ENCODE measurements around the gene TBC1D16. TPM values are rescaled to one million over a fixed set of nuclear protein-coding genes. Genes with fewer than 3 reads are reported as not detected.

The TBC1D16 gene
- total RNA-seq, 1 donor from 2014 or later: 197 TPM

DNA sequence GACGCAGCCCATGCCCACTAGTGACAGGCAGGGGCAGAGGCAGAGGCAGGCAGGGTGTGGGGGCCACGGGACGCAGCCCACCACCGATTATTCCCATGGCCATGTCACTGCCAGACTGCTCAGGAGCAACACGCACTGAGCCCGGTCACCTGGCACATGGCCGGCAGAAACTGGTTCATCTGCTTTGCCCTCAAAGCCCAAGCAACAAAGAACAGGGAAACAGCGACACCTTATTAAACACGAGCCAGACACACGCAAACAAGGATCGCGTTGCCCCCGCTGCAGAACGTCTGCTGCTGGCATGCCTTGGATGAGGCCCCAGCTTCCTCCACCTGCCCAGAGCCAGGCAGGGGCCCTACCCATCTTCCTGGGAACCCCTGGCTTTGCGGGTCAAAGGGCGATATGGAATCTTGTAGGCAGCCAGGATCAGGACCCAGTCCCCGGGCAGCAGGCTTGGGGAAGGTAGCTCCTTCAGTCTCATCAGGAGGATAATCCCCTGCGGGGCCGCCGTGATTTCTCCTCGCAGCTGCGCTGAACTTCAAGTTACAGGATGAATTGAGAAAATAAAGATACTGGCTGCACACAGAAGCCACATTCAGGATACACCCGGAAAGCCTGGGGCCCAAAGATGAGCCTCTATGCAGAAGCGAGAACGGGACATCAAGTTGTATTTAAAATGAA, 4.8 kb downstream of the TBC1D16 start:
- H3K27ac Mint-ChIP-seq (ENCODE audit: unreplicated experiment): peak overlapping the region; percentile 92
- H3K4me3 Mint-ChIP-seq (ENCODE audit: unreplicated experiment): peak overlapping the region; percentile 96
- H3K9me3 Mint-ChIP-seq (ENCODE audit: unreplicated experiment): peaks cover 23% of the 10 kb centered on the region
- no peak for TF ChIP-seq CTCF (IDR thresholded peaks at IDR 0.05; ENCODE audit: partially characterized antibody, unreplicated experiment)
- H3K36me3 Mint-ChIP-seq (ENCODE audit: unreplicated experiment): no peaks in the 10 kb centered on the region
- no peak for DNase-seq
- peaks cover 67% of the 10 kb centered on the region for H3K4me1 Mint-ChIP-seq (ENCODE audit: low read depth, unreplicated experiment)
- peaks cover 26% of the 10 kb centered on the region for H3K27me3 Mint-ChIP-seq (ENCODE audit: unreplicated experiment)

DNA sequence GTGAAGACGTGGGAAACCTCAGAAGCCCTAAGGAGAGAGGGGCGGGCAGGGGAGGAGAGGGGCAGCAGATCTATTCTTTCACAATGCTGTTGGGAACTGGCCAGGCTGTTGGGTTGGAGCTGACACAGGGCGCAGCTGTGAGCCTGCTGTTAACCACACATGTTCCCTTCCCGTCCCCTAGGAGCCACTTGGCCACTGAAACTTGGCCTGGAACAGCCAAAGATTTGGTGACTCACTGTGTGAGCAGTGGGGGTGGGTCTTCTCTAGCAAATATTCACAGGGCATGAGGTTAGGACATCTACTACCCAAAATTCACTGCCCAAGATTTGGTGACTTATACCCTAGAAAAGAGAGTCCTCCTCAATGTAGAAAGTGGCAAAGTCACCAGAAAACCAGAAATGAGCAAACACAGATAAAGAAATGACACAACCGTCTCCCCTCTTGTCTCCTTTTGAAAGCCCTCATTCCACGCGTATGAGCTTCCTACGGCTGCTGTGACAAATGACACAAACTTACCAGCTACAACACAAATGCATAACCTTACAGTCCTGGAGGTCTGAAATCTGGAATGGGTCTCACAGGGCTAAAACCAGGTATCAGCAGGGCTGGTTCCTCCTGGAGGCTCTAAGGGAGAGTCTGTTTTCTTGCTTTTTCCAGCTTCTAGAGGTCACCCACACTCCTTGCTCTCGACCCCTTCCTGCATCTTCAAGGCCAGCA, 6.3 kb downstream of the TBC1D16 start:
- peaks cover 17% of the 10 kb centered on the region for H3K9me3 Mint-ChIP-seq (ENCODE audit: unreplicated experiment)
- peak overlapping the region; percentile 78 for H3K4me3 Mint-ChIP-seq (ENCODE audit: unreplicated experiment)
- TF ChIP-seq CTCF (IDR thresholded peaks at IDR 0.05; ENCODE audit: partially characterized antibody, unreplicated experiment): no peak
- H3K36me3 Mint-ChIP-seq (ENCODE audit: unreplicated experiment): no peaks in the 10 kb centered on the region
- DNase-seq: peak; percentile 78
- H3K27ac Mint-ChIP-seq (ENCODE audit: unreplicated experiment): peak overlapping the region; percentile 98
- H3K4me1 Mint-ChIP-seq (ENCODE audit: low read depth, unreplicated experiment): peaks cover 67% of the 10 kb centered on the region
- peaks cover 21% of the 10 kb centered on the region for H3K27me3 Mint-ChIP-seq (ENCODE audit: unreplicated experiment)

- Mint-ChIP-seq H3K27ac (ENCODE audit: unreplicated experiment) (peak overlapping the region; percentile 98), H3K4me3 (ENCODE audit: unreplicated experiment) (peak overlapping the region; percentile 78), H3K27me3 (ENCODE audit: unreplicated experiment) (peaks cover 25% of the 10 kb centered on the region), H3K4me1 (ENCODE audit: low read depth, unreplicated experiment) (peaks cover 62% of the 10 kb centered on the region), H3K36me3 (ENCODE audit: unreplicated experiment) (no peaks in the 10 kb centered on the region), H3K9me3 (ENCODE audit: unreplicated experiment) (peaks cover 20% of the 10 kb centered on the region)
- no peak for TF ChIP-seq CTCF (IDR thresholded peaks at IDR 0.05; ENCODE audit: partially characterized antibody, unreplicated experiment)
- DNase-seq: no peak
Measured at GRCh38 chr17:80028030-80028429, 7.6 kb downstream of the TBC1D16 start.

- DNase-seq: no peak
- H3K4me1 Mint-ChIP-seq (ENCODE audit: low read depth, unreplicated experiment): peaks cover 55% of the 10 kb centered on the region
- H3K27me3 Mint-ChIP-seq (ENCODE audit: unreplicated experiment): peaks cover 25% of the 10 kb centered on the region
- TF ChIP-seq CTCF (IDR thresholded peaks at IDR 0.05; ENCODE audit: partially characterized antibody, unreplicated experiment): no peak
- H3K27ac Mint-ChIP-seq (ENCODE audit: unreplicated experiment): peak overlapping the region; percentile 94
- no peaks in the 10 kb centered on the region for H3K36me3 Mint-ChIP-seq (ENCODE audit: unreplicated experiment)
- peak overlapping the region; percentile 27 for H3K4me3 Mint-ChIP-seq (ENCODE audit: unreplicated experiment)
- H3K9me3 Mint-ChIP-seq (ENCODE audit: unreplicated experiment): peaks cover 21% of the 10 kb centered on the region
Measured at GRCh38 chr17:80027043-80027435, 8.6 kb downstream of the TBC1D16 start.

All from glutamatergic neuron (in vitro differentiated cells).